ENCODE results near the gene ADARB2.

DNA sequence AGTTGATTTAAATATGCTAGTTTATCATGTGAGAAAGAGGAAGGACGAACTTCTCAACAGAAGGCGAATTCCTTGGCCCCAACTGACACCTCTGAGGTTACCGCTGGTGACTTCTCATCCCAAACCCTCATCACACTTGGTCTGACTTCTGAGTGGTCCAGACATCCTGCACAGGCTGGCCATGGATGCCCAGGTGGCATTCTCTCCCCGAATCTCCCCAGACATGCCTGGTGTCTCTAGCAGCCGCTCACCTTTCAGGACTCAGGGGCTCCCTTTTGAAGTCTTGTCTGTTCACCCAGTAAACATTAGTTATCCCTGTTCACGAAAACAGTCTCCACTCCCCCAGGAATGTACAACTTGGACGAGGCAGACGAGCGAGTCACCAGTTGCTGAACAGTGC is 157.7 kb downstream of the ADARB2 start:
- TF ChIP-seq, protein P1, sequence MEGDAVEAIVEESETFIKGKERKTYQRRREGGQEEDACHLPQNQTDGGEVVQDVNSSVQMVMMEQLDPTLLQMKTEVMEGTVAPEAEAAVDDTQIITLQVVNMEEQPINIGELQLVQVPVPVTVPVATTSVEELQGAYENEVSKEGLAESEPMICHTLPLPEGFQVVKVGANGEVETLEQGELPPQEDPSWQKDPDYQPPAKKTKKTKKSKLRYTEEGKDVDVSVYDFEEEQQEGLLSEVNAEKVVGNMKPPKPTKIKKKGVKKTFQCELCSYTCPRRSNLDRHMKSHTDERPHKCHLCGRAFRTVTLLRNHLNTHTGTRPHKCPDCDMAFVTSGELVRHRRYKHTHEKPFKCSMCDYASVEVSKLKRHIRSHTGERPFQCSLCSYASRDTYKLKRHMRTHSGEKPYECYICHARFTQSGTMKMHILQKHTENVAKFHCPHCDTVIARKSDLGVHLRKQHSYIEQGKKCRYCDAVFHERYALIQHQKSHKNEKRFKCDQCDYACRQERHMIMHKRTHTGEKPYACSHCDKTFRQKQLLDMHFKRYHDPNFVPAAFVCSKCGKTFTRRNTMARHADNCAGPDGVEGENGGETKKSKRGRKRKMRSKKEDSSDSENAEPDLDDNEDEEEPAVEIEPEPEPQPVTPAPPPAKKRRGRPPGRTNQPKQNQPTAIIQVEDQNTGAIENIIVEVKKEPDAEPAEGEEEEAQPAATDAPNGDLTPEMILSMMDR (IDR thresholded peaks at IDR 0.05): no peak
- no peak for TF ChIP-seq POLR2A (IDR thresholded peaks at IDR 0.05)
